ENCODE data around the gene ASGR2. TPM values are rescaled to one million over a fixed set of nuclear protein-coding genes. Genes with fewer than 3 reads are reported as not detected.
"Not testable (repeated sequence)": the region's sequence is repeated elsewhere in the genome, so short reads cannot be mapped to it uniquely, and the experiment has no call there.

The ASGR2 gene
- total RNA-seq, 2 experiments from 2014 or later = not detected

DNA sequence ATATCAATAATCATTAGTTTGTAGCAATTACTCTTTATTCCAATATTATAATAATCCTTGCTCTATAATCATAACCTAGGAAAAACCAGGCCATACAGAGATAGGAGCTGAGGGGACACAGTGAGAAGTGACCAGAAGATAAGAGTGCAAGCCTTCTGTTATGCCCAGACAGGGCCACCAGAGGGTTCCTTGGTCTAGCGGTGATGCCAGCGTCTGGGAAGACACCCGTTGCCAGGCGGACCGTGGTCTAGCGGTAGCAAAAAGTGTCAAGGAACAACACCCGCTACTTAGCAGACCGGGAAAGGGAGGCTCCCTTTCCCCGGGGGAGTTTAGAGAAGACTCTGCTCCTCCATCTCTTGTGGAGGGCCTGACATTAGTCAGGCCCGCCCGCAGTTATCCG lies 11.8 kb upstream of the ASGR2 start:
- POLR2A ChIA-PET = interaction anchor here (0.6 kb wide), 1 partner anchor 1278 kb away, joined by 3 read pairs; no protein-coding TSS in a partner anchor
- BruUV-seq (replicated peaks); H4K20me1 ChIP-seq (ENCODE audit: insufficient read depth, low read length); H3K4me3 ChIP-seq (ENCODE audit: low read depth, low read length, poor library complexity, severe bottlenecking); DNase-seq (ENCODE audit: low spot score); CTCF ChIA-PET (ENCODE audit: unreplicated experiment); H3K79me2 ChIP-seq (ENCODE audit: insufficient read depth, low read depth, low read length); H3K9me3 ChIP-seq (ENCODE audit: low read length); intact Hi-C loops (cut with micrococcal nuclease; ENCODE audit: unreplicated experiment); H3K9me2 ChIP-seq (ENCODE audit: insufficient read depth, low read length); H2AFZ ChIP-seq (ENCODE audit: low read length); H3K36me3 ChIP-seq (ENCODE audit: insufficient read depth, low read length); H3K4me2 ChIP-seq (ENCODE audit: low read length); H3K27ac ChIP-seq (ENCODE audit: low read depth, low read length, poor library complexity, severe bottlenecking): not testable (repeated sequence)
- H3K4me1 ChIP-seq (ENCODE audit: insufficient read depth, low read length, poor library complexity, severe bottlenecking) = peaks cover 16% of the 10 kb centered on the region

DNA sequence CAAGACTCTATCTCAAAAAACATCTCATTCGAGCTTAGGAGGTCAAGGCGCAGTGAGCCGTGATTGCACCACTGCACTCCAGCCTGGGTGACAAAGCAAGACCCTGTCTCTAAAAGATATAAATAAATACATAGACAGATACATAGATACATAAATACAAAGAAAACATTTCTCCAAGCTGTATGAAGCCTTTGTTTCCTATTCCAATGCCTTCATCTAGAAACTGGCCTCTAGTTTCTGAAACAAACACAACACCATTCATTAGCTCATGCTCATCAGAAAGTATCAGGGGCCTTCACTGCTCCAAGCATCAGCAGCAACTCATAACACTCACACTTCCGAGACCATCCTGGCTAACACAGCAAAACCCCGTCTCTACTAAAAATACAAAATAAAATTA lies 10.3 kb upstream of the ASGR2 start:
- DNase-seq (ENCODE audit: low spot score) = no peak
- Histone ChIP-seq H3K4me2 (ENCODE audit: low read length) (no peak overlapping the region), H2AFZ (ENCODE audit: low read length) (no peak overlapping the region), H3K36me3 (ENCODE audit: insufficient read depth, low read length) (no peaks in the 10 kb centered on the region), H3K9me3 (ENCODE audit: low read length) (no peaks in the 10 kb centered on the region), H3K4me3 (ENCODE audit: low read depth, low read length, poor library complexity, severe bottlenecking) (no peak overlapping the region), H3K79me2 (ENCODE audit: insufficient read depth, low read depth, low read length) (no peaks in the 10 kb centered on the region), H3K9me2 (ENCODE audit: insufficient read depth, low read length) (no peaks in the 10 kb centered on the region), H3K4me1 (ENCODE audit: insufficient read depth, low read length, poor library complexity, severe bottlenecking) (peaks cover 6% of the 10 kb centered on the region), H3K27ac (ENCODE audit: low read depth, low read length, poor library complexity, severe bottlenecking) (no peak overlapping the region), H4K20me1 (ENCODE audit: insufficient read depth, low read length) (no peaks in the 10 kb centered on the region)
- no TSS peak for BruUV-seq (replicated peaks)
- intact Hi-C loops (cut with micrococcal nuclease; ENCODE audit: unreplicated experiment) = no loop called here
- POLR2A ChIA-PET = interaction anchor here (0.5 to 0.6 kb wide), 2 partner anchors 21 to 607 kb away, joined by 3 read pairs; no protein-coding TSS in a partner anchor
- CTCF ChIA-PET (ENCODE audit: unreplicated experiment) = interaction anchor here (0.6 kb wide), 1 partner anchor 53 kb away, joined by 3 read pairs; no protein-coding TSS in a partner anchor
- TF ChIP-seq EZH2phosphoT487 (IDR thresholded peaks at IDR 0.05; ENCODE audit: borderline replicate concordance, low read depth, low read length) = no peak
- TF ChIP-seq, protein P1, sequence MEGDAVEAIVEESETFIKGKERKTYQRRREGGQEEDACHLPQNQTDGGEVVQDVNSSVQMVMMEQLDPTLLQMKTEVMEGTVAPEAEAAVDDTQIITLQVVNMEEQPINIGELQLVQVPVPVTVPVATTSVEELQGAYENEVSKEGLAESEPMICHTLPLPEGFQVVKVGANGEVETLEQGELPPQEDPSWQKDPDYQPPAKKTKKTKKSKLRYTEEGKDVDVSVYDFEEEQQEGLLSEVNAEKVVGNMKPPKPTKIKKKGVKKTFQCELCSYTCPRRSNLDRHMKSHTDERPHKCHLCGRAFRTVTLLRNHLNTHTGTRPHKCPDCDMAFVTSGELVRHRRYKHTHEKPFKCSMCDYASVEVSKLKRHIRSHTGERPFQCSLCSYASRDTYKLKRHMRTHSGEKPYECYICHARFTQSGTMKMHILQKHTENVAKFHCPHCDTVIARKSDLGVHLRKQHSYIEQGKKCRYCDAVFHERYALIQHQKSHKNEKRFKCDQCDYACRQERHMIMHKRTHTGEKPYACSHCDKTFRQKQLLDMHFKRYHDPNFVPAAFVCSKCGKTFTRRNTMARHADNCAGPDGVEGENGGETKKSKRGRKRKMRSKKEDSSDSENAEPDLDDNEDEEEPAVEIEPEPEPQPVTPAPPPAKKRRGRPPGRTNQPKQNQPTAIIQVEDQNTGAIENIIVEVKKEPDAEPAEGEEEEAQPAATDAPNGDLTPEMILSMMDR (conservative IDR thresholded peaks at IDR 0.05; ENCODE audit: low read length) = no peak

DNA sequence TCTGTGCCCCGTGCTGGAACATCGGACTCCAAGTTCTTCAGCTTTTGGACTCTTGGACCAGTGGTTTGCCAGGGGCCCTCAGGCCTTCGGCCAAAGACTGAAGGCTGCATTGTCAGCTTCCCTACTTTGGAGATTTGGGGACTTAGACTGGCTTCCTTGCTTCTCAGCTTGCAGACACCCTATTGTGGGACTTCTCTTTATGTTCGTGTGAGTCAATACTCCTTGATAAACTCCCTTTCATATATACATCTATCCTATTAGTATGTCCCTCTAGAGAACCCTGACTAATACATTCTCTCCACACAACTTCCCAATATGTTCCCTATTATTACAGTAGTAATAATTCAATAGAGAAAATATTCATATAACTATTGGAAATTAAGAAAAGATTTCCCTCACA lies 9.2 kb upstream of the ASGR2 start:
- H3K79me2 ChIP-seq (ENCODE audit: insufficient read depth, low read depth, low read length) = no peaks in the 10 kb centered on the region
- BruUV-seq (replicated peaks) = no TSS peak
- no peak for DNase-seq (ENCODE audit: low spot score)
- H4K20me1 ChIP-seq (ENCODE audit: insufficient read depth, low read length) = no peaks in the 10 kb centered on the region
- H3K4me2 ChIP-seq (ENCODE audit: low read length) = no peak overlapping the region
- no peaks in the 10 kb centered on the region for H3K36me3 ChIP-seq (ENCODE audit: insufficient read depth, low read length)
- no peak overlapping the region for H3K27ac ChIP-seq (ENCODE audit: low read depth, low read length, poor library complexity, severe bottlenecking)
- intact Hi-C loops (cut with micrococcal nuclease; ENCODE audit: unreplicated experiment) = no loop called here
- ChIA-PET POLR2A (no interaction called here), CTCF (ENCODE audit: unreplicated experiment) (no interaction called here)
- no peak overlapping the region for H2AFZ ChIP-seq (ENCODE audit: low read length)
- peaks cover 6% of the 10 kb centered on the region for H3K4me1 ChIP-seq (ENCODE audit: insufficient read depth, low read length, poor library complexity, severe bottlenecking)
- H3K9me3 ChIP-seq (ENCODE audit: low read length) = no peaks in the 10 kb centered on the region
- H3K4me3 ChIP-seq (ENCODE audit: low read depth, low read length, poor library complexity, severe bottlenecking) = no peak overlapping the region
- TF ChIP-seq, protein P1 (conservative IDR thresholded peaks at IDR 0.05; ENCODE audit: low read length) = no peak
- no peak for TF ChIP-seq EZH2phosphoT487 (IDR thresholded peaks at IDR 0.05; ENCODE audit: borderline replicate concordance, low read depth, low read length)
- no peaks in the 10 kb centered on the region for H3K9me2 ChIP-seq (ENCODE audit: insufficient read depth, low read length)
